Activated CD8-positive, alpha-beta memory T cell treated with anti-CD3 and anti-CD28 coated beads, Interleukin-2, amount 50 U/mL, for 1 hour (primary cell): ENCODE data around the gene LONP1.
"Not testable (repeated sequence)": the region's sequence is repeated elsewhere in the genome, so short reads cannot be mapped to it uniquely, and the experiment has no call there.

Experiments
- DNase-seq: peaks from one replicate; pipeline ENCODE4 v3.0.0-alpha.2; 2020; ENCODE audit errors: extremely low read depth

Gene LONP1

GRCh38 chr19:5713228-5713627 is 6.7 kb downstream of the LONP1 start:
- no peak for DNase-seq

DNA sequence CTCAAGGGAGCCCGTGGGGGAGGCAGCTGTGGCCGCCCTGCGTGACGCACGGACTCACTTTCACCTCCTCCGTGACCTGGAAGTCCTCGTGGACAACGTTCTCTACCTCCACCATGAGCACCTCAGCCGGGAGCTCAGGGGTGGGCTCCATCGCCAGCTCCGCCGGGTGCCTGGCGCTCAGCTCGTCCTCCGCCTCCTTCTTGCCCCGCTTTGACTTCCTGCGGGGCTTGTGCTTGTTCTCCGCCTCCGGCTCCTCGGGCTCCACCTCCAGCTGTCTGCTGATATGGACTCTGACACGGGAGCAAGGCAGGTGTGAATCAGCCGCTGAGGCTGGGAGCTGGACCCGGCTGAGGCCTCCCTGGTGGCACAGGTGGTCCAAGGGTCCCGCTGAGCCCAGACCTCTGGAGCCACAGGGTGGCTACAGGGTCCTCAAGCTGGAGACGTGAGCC is 8.2 kb downstream of the LONP1 start:
- DNase-seq: no peak

- no peak for DNase-seq
Observed at GRCh38 chr19:5711025-5711424, 8.9 kb downstream of the LONP1 start.

GRCh38 chr19:5707576-5708575 is 12.1 kb downstream of the LONP1 start:
- DNase-seq: no peak

DNA sequence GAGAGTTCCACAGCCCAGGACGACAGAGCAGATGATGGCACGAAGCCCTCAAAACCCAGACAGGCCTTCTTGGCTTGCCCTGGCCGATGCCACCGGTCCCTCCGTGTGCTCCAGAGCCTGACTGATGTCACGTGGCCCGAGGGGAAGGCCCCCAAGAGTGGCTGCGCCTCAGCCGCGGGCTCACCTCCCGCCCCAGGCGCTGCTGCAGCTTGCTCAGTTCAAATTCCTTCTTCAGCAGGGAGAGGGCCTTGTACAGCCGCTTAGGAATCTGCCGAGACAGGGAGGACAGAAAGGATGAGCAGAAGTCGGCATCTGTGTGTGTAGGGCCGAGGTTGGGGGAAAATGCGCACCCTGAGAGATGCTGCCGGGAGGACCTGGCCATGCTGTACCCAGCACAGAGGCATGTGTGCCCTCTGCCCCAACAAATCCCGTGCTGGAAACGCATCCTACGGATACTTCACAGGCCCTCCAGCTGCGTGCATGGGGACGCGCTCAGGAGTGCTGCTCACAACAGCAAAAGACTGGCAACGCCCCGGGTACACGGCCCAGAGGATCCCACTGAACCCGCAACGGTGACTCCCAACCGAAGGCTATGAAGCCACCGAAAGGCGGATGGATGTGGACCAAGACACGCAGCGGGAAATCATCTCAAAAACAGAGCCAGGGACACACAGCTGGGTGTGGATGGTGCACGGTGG is 12.9 kb downstream of the LONP1 start:
- no peak for DNase-seq

DNA sequence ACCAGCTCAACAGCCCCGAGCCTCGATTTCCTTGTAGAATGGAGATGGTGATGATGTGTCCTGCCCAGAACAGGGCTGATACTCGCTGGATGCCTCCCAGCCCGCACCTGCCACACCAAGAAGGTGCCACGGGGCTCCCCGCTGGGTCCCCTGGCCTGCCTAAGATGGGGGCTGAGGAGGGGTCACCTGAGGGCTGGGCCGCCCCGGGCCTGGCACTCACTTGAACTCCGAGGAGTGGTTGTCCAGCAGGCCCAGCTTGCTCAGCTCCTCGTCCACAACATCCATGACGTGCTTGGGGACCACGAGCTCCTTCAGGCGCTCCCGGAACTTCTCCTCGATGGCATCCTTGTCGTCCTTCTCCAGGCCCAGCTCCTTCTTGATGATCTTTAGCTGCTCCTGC is 14.4 kb downstream of the LONP1 start:
- no peak for DNase-seq

DNA sequence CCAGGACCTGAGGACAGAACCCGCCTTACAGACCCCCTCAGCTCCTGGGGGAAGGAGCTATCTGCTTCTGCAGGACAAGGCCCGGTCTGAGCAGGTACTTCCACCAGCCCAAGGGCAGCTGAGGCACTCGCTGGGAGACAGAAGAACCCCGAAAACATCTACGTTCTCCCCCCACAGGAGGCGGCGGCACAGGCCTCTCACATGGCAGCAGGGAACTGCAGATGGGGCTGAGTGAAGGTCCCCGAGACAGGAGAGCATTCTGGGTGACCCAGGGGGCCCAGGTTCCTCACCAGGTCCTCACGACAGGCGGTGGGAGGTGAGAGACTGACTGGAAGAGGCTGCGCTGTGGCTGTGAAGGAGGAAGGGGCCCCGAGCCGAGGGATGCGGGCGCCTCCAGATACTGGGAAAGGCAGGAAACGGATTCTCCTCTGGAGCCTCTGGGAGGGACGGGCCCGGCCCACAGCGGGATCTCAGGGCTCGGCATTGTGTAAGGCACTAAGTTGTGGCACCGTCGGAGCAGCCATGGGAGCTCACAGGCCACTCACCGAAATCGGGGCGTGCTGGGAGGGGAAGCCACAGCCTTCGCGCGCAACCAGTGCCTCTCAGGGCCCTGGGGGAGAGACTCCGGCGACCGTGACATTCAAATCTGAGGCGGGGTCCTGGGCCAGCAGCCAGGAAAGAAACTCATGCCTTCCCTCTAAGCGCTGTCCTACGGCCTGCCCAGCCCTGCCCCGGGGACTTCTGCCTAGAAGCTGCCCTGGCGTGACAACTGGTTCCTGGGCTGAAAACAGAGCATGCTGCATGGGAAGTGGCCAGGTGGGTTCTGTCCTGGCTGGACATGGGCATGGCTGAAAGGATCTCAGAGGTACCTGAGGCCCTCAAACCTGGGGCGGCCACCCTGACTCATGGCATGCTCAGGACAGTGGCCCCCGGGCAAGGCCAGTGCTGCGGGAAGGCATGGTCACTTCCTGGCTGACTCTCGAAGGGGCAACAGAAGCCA is 15.8 kb downstream of the LONP1 start:
- no peak for DNase-seq

DNA sequence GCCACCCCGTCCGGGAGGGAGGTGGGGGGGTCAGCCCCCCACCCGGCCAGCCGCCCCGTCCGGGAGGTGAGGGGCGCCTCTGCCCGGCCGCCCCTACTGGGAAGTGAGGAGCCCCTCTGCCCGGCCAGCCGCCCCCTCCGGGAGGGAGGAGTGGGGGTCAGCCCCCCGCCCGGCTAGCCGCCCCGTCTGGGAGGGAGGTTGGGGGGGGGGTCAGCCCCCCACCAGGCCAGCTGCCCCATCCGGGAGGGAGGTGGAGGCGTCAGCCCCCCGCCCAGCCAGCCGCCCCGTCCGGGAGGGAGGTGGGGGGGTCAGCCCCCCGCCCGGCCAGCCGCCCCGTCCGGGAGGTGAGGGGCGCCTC is 17.9 kb downstream of the LONP1 start:
- DNase-seq: not testable (repeated sequence)

GRCh38 chr19:5700455-5701092 is 19.4 kb downstream of the LONP1 start:
- no peak for DNase-seq

GRCh38 chr19:5698635-5699422 is 21.1 kb downstream of the LONP1 start:
- no peak for DNase-seq

GRCh38 chr19:5697890-5698634 is 21.9 kb downstream of the LONP1 start:
- no peak for DNase-seq

DNA sequence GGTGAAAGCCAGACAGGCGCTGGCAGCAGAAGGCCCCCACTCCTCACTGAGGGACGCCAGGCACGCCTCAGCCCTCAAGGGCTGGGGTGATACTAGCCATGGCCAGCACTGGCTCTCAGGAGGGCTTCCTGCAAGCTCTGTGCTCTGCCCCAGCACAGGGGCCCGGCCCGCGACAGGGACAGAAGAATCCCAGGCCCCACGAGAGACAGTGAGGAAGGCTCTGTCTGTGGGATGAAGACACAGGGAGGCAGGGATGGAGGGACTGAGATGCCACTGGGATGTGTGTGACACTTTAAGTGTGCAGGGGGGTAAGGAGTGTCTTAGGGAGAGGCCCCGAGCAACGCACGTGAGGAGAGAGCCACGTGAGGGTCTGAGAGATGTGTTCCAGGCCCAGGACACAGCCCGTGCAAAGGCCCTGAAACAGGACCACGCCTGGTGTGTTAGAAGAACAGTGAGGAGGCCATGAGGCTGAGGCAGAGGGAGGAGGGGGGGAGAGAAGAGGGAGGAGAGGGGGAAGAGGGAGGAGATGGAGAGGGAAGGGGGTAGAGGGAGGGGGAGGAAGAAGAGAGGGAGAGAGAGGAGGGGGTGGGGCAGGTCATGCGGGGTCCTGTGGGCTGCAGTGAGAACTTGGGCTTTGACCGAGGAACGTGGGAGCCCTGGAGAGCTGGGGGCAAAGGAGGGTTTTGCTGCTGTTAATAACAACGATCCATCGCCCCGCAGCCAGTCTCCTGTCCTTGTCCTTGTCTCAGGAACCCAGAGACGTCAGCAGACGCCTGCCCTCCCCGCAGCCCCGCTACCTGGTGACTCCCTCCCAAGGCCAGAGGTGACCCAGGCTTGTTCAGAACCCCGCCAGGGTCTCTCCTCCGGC is 22.7 kb downstream of the LONP1 start:
- DNase-seq: no peak

DNA sequence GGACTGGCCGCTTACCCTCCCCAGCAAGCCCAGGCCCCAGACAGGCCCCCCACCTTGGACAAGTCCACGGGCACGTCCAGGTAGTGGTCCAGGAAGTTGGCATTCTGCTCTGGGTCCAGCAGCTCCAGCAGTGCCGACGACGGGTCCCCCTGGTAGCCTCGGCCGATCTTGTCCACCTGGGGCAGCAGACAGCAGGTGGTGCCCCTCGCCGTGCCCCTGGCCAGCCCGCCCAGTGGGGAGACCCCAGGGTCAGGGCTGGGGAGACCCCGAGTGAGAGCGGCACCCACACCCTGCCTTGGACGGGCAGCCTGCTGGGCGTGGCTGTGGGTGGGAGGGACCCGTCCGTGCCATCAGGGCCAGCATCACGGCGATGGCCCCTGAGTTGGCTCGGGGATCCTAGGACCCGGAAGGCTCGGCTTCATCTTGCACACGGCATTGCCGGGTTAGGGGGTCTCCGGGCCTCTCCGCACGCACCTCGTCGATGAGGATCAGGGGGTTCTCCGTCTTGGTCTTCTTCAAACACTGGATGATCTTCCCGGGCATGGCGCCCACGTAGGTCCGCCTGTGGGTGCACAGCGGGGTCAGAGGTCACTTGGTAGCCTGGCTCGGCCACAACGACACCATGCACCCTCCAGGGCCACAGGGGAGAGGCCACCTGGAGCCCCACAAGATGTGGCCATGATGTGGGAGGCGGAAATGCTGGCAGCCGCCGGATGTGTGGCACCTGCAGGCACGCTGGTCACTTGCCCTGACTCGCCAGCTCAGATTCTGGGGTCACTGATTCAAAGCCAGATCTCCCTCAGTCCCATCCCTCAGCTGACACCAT is 23.5 kb downstream of the LONP1 start:
- DNase-seq: no peak

- no peak for DNase-seq
Observed at GRCh38 chr19:5695649-5696195, 24.2 kb downstream of the LONP1 start.

DNA sequence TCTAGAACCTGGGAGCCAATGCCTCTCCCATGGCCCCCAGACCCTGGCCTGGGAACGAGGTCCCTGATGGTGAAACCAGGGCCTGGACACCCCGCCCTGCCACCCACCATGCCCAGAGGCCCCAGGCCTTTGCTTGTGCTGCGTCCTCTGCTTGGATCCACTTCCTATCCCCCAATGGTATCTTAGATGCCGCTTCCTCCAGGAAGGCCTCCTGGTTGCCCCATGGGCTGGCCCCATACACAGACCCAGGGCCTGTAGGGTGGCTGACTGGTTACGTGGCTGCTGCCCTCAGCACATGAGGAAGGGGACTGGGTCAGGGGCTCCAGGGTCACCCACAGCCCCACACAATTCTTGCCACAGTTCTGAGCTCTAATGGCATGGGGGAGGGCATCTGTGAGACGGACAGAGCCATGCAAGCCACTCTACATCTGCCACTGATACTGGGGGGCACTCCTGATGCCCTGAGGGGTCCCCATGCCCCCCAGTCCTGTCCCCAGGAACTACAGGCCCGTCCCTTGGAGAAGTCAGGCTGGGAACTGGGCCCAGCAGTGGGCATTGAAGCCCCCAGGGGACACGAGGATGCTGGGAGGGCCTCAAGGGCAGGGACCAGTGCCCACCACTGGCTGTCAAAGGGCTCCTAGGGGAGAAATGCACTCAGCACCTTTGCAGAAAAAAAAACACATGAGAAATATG is 24.8 kb downstream of the LONP1 start:
- no peak for DNase-seq

DNA sequence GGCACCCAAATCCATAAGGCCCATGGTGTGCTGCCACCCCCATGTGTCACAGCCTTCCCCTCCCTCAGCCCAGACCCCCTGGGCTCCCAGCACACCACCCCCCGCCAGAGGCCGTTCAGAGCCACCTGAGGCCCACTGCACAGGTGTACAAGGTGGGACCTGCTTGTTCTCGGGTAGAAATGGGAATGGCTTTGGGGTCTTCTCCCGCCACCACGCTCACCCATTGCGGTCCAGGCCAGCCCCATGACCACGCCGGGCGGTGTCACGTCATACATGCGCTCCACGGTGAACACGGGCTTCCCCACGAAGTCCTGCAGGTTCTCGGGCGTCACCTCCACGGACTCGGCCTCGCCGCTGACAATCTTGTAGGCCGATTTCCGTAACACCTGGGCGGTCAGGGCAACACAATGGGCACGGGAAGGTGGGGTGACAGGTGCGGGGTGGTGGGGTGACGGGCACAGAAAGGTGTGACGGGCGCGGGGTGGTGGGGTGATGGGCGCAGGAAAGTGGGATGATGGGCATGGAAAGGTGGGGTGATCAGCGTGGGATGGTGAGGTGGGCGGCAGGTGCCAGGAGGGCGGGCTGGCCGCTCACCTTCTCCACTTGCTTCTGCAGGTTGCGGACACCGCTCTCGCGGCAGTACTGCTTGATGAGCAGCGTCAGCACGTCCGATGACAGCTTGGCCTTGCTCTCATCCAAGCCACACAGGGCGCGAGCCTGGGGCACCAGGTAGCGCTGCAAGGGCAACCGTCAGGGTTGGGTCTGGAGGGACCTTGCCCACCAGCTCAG is 25.6 kb downstream of the LONP1 start:
- no peak for DNase-seq
